ENCODE data around the gene HSPG2.

GRCh38 chr1:21936366-21937031, 611 bp downstream of the HSPG2 start:
- TF ChIP-seq CTCF (IDR thresholded peaks at IDR 0.05) (no peak), POLR2AphosphoS5 (IDR thresholded peaks at IDR 0.05; ENCODE audit: insufficient read depth in 1 of 2, low read depth in 1 of 2) (peak in 1 of 2 donors; percentile 44)
